WTC11 (cell line): ENCODE data around the gene SART3. TPM values are rescaled to one million over a fixed set of nuclear protein-coding genes. Genes with fewer than 3 reads are reported as not detected.

Experiments
- ATAC-seq: fragments of 200-7000 bp; cut with Tn5 transposase; 2 replicates; pipeline ENCODE4 v1.10.0; 2021; ENCODE audit warnings: mild to moderate bottlenecking, moderate library complexity
- CTCF ChIA-PET: fragments of 300-600 bp; sonication (Branson Sonifier 250); formaldehyde crosslinking; loops from one replicate; lab custom pipeline; 2021; ENCODE audit warnings: antibody characterized with exemption; lab: Charles Lee
- POLR2A ChIA-PET: fragments of 350-600 bp; sonication (Branson Sonifier 250); formaldehyde crosslinking; loops from one replicate; lab custom pipeline; 2021; ENCODE audit warnings: antibody characterized with exemption; lab: Charles Lee
- DNase-seq: peaks from one replicate; pipeline ENCODE4 v3.0.0; 2021; ENCODE audit warnings: low spot score
- H3K27ac Mint-ChIP-seq: 2 replicates; pipeline ENCODE4 v1.8.0; 2021; ENCODE audit warnings: mixed read lengths
- H3K27me3 Mint-ChIP-seq: 2 replicates; pipeline ENCODE4 v1.8.0; 2021; ENCODE audit warnings: low read depth, mild to moderate bottlenecking, moderate library complexity, mixed read lengths
- H3K36me3 Mint-ChIP-seq: 2 replicates; pipeline ENCODE4 v1.8.0; 2021; ENCODE audit warnings: mixed read lengths
- H3K4me1 Mint-ChIP-seq: 2 replicates; pipeline ENCODE4 v1.8.0; 2022; ENCODE audit warnings: mixed read lengths
- H3K4me3 Mint-ChIP-seq: 2 replicates; pipeline ENCODE4 v1.8.0; 2021; ENCODE audit warnings: mild to moderate bottlenecking, moderate library complexity, mixed read lengths
- H3K9me3 Mint-ChIP-seq: 2 replicates; pipeline ENCODE4 v1.8.0; 2021; ENCODE audit warnings: mixed read lengths
- ATF1 ChIP-seq: sonication (generic); formaldehyde crosslinking; IDR thresholded peaks from 2 replicates; pipeline ENCODE4 v1.8.1; 2023; ENCODE audit warnings: mild to moderate bottlenecking, moderate library complexity, missing genetic modification reagents
- CDX4 ChIP-seq: fragments of 250-450 bp; sonication (Bioruptor Pico); IDR thresholded peaks from 2 replicates; pipeline ENCODE4 v1.9.0; 2021; ENCODE audit warnings: moderate library complexity, mild to moderate bottlenecking, inconsistent platforms, borderline replicate concordance
- CREB1 ChIP-seq: sonication (generic); formaldehyde crosslinking; IDR thresholded peaks from 2 replicates; pipeline ENCODE4 v1.8.0; 2023; ENCODE audit warnings: mild to moderate bottlenecking, missing genetic modification reagents
- CREM ChIP-seq: sonication (generic); formaldehyde crosslinking; IDR thresholded peaks from 2 replicates; pipeline ENCODE4 v1.8.1; 2022; ENCODE audit warnings: mild to moderate bottlenecking, missing genetic modification reagents, moderate library complexity
- ESRRA ChIP-seq: sonication (generic); formaldehyde crosslinking; IDR thresholded peaks from 2 replicates; pipeline ENCODE4 v1.8.1; 2022; ENCODE audit warnings: mild to moderate bottlenecking, missing genetic modification reagents, borderline replicate concordance
- FOXJ3 ChIP-seq: sonication (generic); formaldehyde crosslinking; IDR thresholded peaks from 2 replicates; pipeline ENCODE4 v1.9.0; 2021; ENCODE audit warnings: missing genetic modification reagents, mild to moderate bottlenecking, borderline replicate concordance
- GTF2I ChIP-seq: fragments of 250-450 bp; sonication (Bioruptor Pico); conservative IDR thresholded peaks from 2 replicates; pipeline ENCODE4 v1.4.0; 2021; ENCODE audit warnings: mild to moderate bottlenecking
- MAX ChIP-seq: sonication (generic); formaldehyde crosslinking; IDR thresholded peaks from 2 replicates; pipeline ENCODE4 v1.8.0; 2022; ENCODE audit warnings: mild to moderate bottlenecking, missing genetic modification reagents
- PRRX2 ChIP-seq: fragments of 250-450 bp; sonication (Bioruptor Pico); IDR thresholded peaks from 2 replicates; pipeline ENCODE4 v1.8.0; 2021; ENCODE audit warnings: mild to moderate bottlenecking
- SMAD3 ChIP-seq: sonication (generic); formaldehyde crosslinking; IDR thresholded peaks from 2 replicates; pipeline ENCODE4 v1.8.0; 2022; ENCODE audit warnings: missing genetic modification reagents, mild to moderate bottlenecking, borderline replicate concordance
- STAT6 ChIP-seq: sonication (generic); formaldehyde crosslinking; conservative IDR thresholded peaks from 2 replicates; pipeline ENCODE4 v1.8.1; 2023; ENCODE audit warnings: mild to moderate bottlenecking, low read depth, missing genetic modification reagents, moderate library complexity
- ZBTB43 ChIP-seq: sonication (generic); formaldehyde crosslinking; IDR thresholded peaks from 2 replicates; pipeline ENCODE4 v1.8.1; 2023; ENCODE audit warnings: mild to moderate bottlenecking, missing genetic modification reagents
- ZNF121 ChIP-seq: sonication (generic); formaldehyde crosslinking; IDR thresholded peaks from 2 replicates; pipeline ENCODE4 v1.8.0; 2023; ENCODE audit warnings: missing genetic modification reagents
- ZNF232 ChIP-seq: sonication (generic); formaldehyde crosslinking; IDR thresholded peaks from 2 replicates; pipeline ENCODE4 v1.8.0; 2022; ENCODE audit warnings: mild to moderate bottlenecking, missing genetic modification reagents
- total RNA-seq: library from RNA; stranded (reverse); gene quantifications from 3 replicates; pipeline ENCODE4 v1.2.3, GENCODE V29; 2021

SART3 gene
- total RNA-seq, 1 experiment from 2014 or later: 91.2 TPM

GRCh38 chr12:108473400-108474055 is 87.4 kb downstream of the SART3 start:
- Mint-ChIP-seq H3K9me3 (peaks cover 3% of the 10 kb centered on the region; the same call in 1 of the 2 replicates), H3K4me3 (no peak overlapping the region), H3K27me3 (no peaks in the 10 kb centered on the region), H3K4me1 (0 out of 2 replicates have a peak, but pooled peaks cover 3% of the 10 kb centered on the region), H3K36me3 (no peaks in the 10 kb centered on the region), H3K27ac (no peak overlapping the region)
- DNase-seq (no peak), ATAC-seq (no peak)
- TF ChIP-seq ZNF121 (CRISPR knock-in tag) (no peak), CDX4 (CRISPR knock-in tag) (no peak), SMAD3 (CRISPR knock-in tag) (no peak), FOXJ3 (CRISPR knock-in tag) (no peak), MAX (CRISPR knock-in tag) (no peak), STAT6 (CRISPR knock-in tag) (no peak), GTF2I (CRISPR knock-in tag) (no peak), CREM (CRISPR knock-in tag) (no peak), ESRRA (CRISPR knock-in tag) (no peak), ATF1 (CRISPR knock-in tag) (no peak), CREB1 (CRISPR knock-in tag) (no peak), ZNF232 (CRISPR knock-in tag) (no peak), ZBTB43 (no peak), PRRX2 (CRISPR knock-in tag) (no peak)
- ChIA-PET POLR2A (no interaction called here), CTCF (interaction anchor here (1.2 to 1.6 kb wide), 2 partner anchors 22 to 236 kb away, joined by 3 read pairs; no protein-coding TSS in a partner anchor)

Other genes starting within 250 kb of the SART3 start
- gene CMKLR1, start 221.9 kb downstream of the SART3 start, total RNA-seq: 1.4 to 1.9 TPM (median 1.6 TPM) in 3 replicates
- gene FICD, start 45.9 kb downstream of the SART3 start, total RNA-seq: 4.4 to 6.7 TPM (median 6.3 TPM) in 3 replicates
- gene ISCU, start 1.4 kb upstream of the SART3 start, total RNA-seq: 73.8 to 85.9 TPM (median 74.2 TPM) in 3 replicates
- 0.16 to 0.25 TPM (median 0.20 TPM) in 3 replicates for gene TMEM119, start 36.9 kb upstream of the SART3 start, total RNA-seq
- 0.18 to 0.46 TPM (median 0.21 TPM) in 3 replicates for gene SELPLG, start 72.7 kb upstream of the SART3 start, total RNA-seq
- 108 to 114 TPM (median 113 TPM) in 3 replicates for gene CORO1C, start 170.3 kb upstream of the SART3 start, total RNA-seq